Gastroesophageal sphincter (tissue), 4 donors: ENCODE results near the gene OLFML2A. TPM values are rescaled to one million over a fixed set of nuclear protein-coding genes. Genes with fewer than 3 reads are reported as not detected.

Source experiments
- ATAC-seq: fragments of 150-250 bp; one replicate; pipeline ENCODE4 v1.9.1; 2016; ENCODE audit warnings: mild to moderate bottlenecking, moderate library complexity
- H3K27ac ChIP-seq, 4 donors: fragments of 200-600 bp; sonication (generic) in 3 of 4; 1 replicate in 3 of 4; 2 replicates in 1 of 4; pipeline ENCODE4 v1.5.1; 2016 to 2019
- H3K27me3 ChIP-seq: fragments of 200-600 bp; sonication (generic); one replicate; pipeline ENCODE4 v1.5.1; 2019
- H3K36me3 ChIP-seq, 2 donors: fragments of 200-600 bp; sonication (generic); one replicate each; pipeline ENCODE4 v1.5.1; 2019; ENCODE audit warnings: control low read depth in 1 of 2
- H3K4me1 ChIP-seq, 3 donors: fragments of 200-600 bp; sonication (generic); 1 replicate in 2 of 3; 2 replicates in 1 of 3; pipeline ENCODE4 v1.5.1; 2016 to 2019; ENCODE audit warnings: control low read depth in 2 of 3
- H3K4me3 ChIP-seq, 2 donors: fragments of 200-600 bp; sonication (generic); one replicate each; pipeline ENCODE4 v1.5.1; 2019; ENCODE audit warnings: mild to moderate bottlenecking in 1 of 2, moderate library complexity in 1 of 2
- H3K9me3 ChIP-seq, 3 donors: fragments of 200-600 bp; sonication (generic); one replicate each; pipeline ENCODE4 v1.5.1; 2017 to 2019; ENCODE audit warnings: control low read depth in 2 of 3
- EP300 ChIP-seq: sonication (generic); formaldehyde crosslinking; IDR thresholded peaks from one replicate; pipeline ENCODE4 v1.6.1; 2017; ENCODE audit warnings: antibody characterized with exemption, mild to moderate bottlenecking
- POLR2A ChIP-seq, 2 donors: fragments of 450-650 bp; IDR thresholded peaks; one replicate each; pipeline ENCODE4 v1.6.1; 2017; ENCODE audit warnings: antibody characterized with exemption in 2 of 2, mild to moderate bottlenecking in 2 of 2, moderate library complexity in 1 of 2
- POLR2AphosphoS5 ChIP-seq: sonication (generic); formaldehyde crosslinking; IDR thresholded peaks from one replicate; pipeline ENCODE4 v1.6.1; 2017; ENCODE audit warnings: antibody characterized with exemption
- WGBS, 2 donors: methylation state at CpG; one replicate each; pipeline ENCODE4 v1.1.5; 2018; ENCODE audit warnings: low coverage in 1 of 2; 5-methylcytosine and 5-hydroxymethylcytosine counted together
- total RNA-seq, 4 donors: library from RNA; depleted of rRNA; stranded (reverse); fragments of >200 nt; gene quantifications; one replicate each; pipeline ENCODE4 v1.1.0, GENCODE V29; 2016
- TF ChIP-seq, protein P1 (sequence below), 4 experiments: fragments of 200-600 bp in 2 of 4; fragments of 450-650 bp in 2 of 4; sonication (generic) in 1 of 4; IDR thresholded peaks; one replicate each; pipeline ENCODE4 v1.5.1; 2017 to 2019; ENCODE audit warnings: antibody characterized with exemption in 4 of 4, mild to moderate bottlenecking in 2 of 4, moderate library complexity in 2 of 4

OLFML2A gene
- total RNA-seq, 4 donors from 2014 or later: 21.7 to 85.7 (median 43.2) TPM

DNA sequence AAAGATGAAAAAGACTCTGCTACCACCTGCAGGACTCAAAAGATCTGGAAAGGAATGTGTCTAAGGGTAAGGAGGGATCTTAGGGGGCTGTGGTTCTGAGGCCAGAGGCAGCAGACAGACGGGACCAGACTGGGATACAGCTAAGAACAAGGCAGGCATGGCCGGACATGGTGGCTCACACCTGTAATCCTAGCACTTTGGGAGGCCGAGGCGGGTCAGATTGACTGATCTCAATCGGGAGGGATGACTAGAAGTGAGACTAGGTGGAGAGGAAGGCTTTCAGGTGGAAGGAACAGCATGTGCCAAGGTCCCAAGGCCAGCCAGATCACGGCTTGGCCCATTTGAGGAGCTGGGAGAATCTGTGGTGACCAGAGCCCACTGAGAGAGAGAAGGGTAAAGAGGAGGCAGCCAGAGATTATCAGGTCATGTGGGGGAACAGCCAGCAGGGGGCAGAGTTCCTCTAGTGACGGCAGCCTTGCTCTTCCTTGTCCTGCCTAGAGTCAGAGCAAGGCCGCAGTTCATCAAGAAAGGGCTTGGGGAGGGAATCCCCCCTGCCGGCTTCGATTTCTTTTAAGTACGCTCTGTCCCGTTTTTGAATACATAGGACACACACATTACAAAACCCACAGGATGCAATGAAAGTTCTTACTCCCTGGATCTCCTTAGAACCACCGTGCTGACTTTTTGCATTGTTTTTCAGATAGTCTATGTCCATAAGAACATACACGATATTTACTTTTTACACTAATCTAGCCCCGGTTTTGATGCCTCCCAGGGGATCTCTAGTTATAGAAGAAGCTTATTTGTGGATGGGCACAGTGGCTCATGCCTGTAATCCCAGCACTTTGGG is 2.6 kb upstream of the OLFML2A start:
- TF ChIP-seq, protein P1, sequence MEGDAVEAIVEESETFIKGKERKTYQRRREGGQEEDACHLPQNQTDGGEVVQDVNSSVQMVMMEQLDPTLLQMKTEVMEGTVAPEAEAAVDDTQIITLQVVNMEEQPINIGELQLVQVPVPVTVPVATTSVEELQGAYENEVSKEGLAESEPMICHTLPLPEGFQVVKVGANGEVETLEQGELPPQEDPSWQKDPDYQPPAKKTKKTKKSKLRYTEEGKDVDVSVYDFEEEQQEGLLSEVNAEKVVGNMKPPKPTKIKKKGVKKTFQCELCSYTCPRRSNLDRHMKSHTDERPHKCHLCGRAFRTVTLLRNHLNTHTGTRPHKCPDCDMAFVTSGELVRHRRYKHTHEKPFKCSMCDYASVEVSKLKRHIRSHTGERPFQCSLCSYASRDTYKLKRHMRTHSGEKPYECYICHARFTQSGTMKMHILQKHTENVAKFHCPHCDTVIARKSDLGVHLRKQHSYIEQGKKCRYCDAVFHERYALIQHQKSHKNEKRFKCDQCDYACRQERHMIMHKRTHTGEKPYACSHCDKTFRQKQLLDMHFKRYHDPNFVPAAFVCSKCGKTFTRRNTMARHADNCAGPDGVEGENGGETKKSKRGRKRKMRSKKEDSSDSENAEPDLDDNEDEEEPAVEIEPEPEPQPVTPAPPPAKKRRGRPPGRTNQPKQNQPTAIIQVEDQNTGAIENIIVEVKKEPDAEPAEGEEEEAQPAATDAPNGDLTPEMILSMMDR (IDR thresholded peaks at IDR 0.05): peak in 3 of 4 experiments; percentile 85 to 92 (median 86)
- TF ChIP-seq POLR2AphosphoS5: no peak
- no peak for TF ChIP-seq POLR2A (IDR thresholded peaks at IDR 0.05)
- Histone ChIP-seq H3K4me3 (no peak overlapping the region), H3K4me1 (peaks cover 0 to 64% (median 17%) of the 10 kb centered on the region in 3 donors), H3K27me3 (peaks cover 17% of the 10 kb centered on the region), H3K27ac (peak overlapping the region in 3 of 4 donors; percentile 15 to 47 (median 21)), H3K36me3 (no peaks in the 10 kb centered on the region), H3K9me3 (no peaks in the 10 kb centered on the region)
- ATAC-seq: no peak
- WGBS, 2 donors: 28 to 32% methylated on average over 14 of the region's 15 CpGs

DNA sequence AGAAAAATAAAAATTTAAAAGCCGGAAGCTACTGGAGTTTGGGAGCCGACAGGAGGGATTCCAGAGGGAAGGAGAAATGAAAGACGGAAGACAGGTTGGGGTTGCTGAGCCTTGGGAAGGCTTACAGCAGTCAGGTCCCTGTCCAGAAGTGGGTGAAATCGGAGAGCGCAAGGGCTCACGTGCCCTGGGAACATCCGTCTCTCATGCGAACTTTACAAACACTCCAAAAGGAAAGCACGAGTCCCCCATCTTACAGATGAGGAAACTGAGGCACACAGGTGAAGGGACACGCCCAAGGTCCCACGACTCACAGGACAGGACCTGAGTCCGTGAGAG is 347 bp upstream of the OLFML2A start:
- no peaks in the 10 kb centered on the region for H3K27me3 ChIP-seq
- H3K4me1 ChIP-seq: peaks cover 0 to 71% (median 20%) of the 10 kb centered on the region in 3 donors
- TF ChIP-seq EP300: no peak
- no peak for TF ChIP-seq POLR2AphosphoS5
- no peak for TF ChIP-seq POLR2A (IDR thresholded peaks at IDR 0.05)
- TF ChIP-seq, protein P1 (IDR thresholded peaks at IDR 0.05): no peak
- H3K4me3 ChIP-seq: peak overlapping the region; percentile 50 to 82
- peak overlapping the region in 3 of 4 donors; percentile 81 to 85 (median 83) for H3K27ac ChIP-seq
- 6 to 15% methylated on average over 3 to 10 of the region's 12 CpGs for WGBS, 2 donors
- no peak for ATAC-seq
- H3K36me3 ChIP-seq: no peaks in the 10 kb centered on the region
- no peaks in the 10 kb centered on the region for H3K9me3 ChIP-seq

DNA sequence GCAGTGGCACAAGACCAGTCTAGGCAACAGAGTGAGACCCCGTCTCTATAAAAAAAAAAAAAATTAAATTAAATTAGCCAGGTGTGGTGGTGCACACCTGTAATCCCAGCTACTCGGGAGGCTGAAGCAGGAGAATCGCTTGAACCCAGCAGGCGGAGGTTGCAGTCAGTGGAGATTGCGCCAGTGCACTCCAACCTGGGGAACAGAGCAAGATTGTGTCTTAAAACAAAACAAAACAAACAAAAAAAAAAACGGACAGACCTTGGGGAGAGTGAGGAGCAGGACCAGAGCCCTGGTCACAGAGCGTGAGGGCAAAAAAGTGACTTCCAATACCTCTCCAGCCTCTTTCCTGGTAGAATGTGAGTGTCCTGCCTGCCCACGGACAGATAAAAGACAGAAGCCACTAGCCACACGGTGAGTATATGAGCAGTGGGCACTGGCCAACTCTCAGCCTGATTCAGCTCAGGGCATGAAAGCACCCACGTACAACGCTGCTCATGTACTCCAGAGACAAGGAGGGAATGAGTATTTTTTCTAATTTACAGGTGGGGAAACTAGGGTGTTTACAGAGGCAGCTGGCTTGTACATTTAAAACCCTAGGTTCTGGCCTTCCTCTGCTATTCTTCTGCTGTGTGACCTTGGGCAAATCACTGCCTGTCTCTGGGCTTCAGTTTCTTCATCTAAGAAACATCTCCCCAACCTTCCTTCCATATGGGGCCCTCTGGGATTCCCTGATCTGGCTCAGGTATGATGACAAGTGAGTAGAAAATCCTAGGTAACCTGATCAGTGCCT is 1.8 kb downstream of the OLFML2A start:
- no peak for ATAC-seq
- Histone ChIP-seq H3K27me3 (no peaks in the 10 kb centered on the region), H3K36me3 (no peaks in the 10 kb centered on the region), H3K27ac (peak overlapping the region in 3 of 4 donors; percentile 83 to 86 (median 85)), H3K4me1 (peaks cover 0 to 80% (median 28%) of the 10 kb centered on the region in 3 donors), H3K4me3 (no peak overlapping the region), H3K9me3 (no peaks in the 10 kb centered on the region)
- WGBS, 2 donors: 48 to 69% methylated on average over 8 to 11 of the region's 11 CpGs
- TF ChIP-seq, protein P1 (IDR thresholded peaks at IDR 0.05): no peak
- TF ChIP-seq EP300 (no peak), POLR2A (IDR thresholded peaks at IDR 0.05) (no peak), POLR2AphosphoS5 (no peak)

DNA sequence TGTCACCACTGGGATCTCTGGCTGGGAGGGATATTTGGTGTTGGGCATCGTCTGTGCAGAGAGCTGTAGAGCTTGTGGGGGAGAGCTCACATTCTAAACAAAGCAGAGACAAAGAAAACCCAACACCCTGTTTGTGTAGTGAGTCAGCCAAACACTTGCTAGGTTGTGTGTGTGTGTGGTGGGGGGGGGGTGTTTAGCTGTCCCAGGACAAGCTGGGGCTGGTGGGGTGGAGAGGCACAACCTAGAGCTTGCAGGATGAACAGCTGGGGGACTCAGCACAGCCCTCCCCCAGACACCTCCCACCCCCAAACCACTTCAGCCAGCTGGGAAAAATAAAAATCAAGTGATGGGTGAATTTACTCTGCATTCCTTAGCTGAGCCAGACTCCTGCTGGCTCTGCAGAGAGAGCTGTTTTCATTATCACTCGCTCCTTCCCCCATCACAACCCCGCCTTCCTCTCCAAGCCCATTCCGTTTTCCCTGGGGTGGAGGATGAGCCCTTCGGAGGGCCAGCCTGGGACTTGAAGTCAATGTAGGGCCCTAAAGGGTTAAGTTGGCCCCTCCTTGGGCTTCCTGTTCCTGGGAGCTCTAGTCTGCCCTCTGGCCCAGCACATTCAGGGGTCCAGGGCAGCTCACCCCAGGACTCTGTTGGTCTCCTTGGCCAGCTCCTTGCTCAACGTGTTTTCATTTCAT is 2.6 kb downstream of the OLFML2A start:
- no peak for TF ChIP-seq POLR2A (IDR thresholded peaks at IDR 0.05)
- no peak for TF ChIP-seq EP300
- TF ChIP-seq, protein P1 (IDR thresholded peaks at IDR 0.05): no peak
- TF ChIP-seq POLR2AphosphoS5: no peak
- no peaks in the 10 kb centered on the region for H3K9me3 ChIP-seq
- 9 to 13% methylated on average over 4 to 6 of the region's 6 CpGs for WGBS, 2 donors
- peak overlapping the region in 1 of 2 donors; percentile 24 for H3K4me3 ChIP-seq
- ATAC-seq: peak; percentile 33
- peak overlapping the region; percentile 21 to 86 (median 84) for H3K27ac ChIP-seq
- peaks cover 0 to 87% (median 33%) of the 10 kb centered on the region in 3 donors for H3K4me1 ChIP-seq
- H3K27me3 ChIP-seq: no peaks in the 10 kb centered on the region
- H3K36me3 ChIP-seq: no peaks in the 10 kb centered on the region
